Epithelial cell of esophagus (primary cell): ENCODE measurements around the gene ATXN7L2.
"Not testable (repeated sequence)": the region's sequence is repeated elsewhere in the genome, so short reads cannot be mapped to it uniquely, and the experiment has no call there.

ENCODE experiments used
- DNase-seq: peaks from one replicate; pipeline ENCODE4 v3.0.0; 2010; ENCODE audit warnings: low read depth
- H3K4me3 ChIP-seq: 2 replicates; pipeline ENCODE4 v1.5.1; 2011; ENCODE audit warnings: mild to moderate bottlenecking, low read length, control low read depth
- CTCF ChIP-seq: IDR thresholded peaks from 2 replicates; pipeline ENCODE4 v1.5.1; 2011; ENCODE audit warnings: low read depth, mild to moderate bottlenecking, low read length, control low read depth, inconsistent platforms; ENCODE audit not compliant: insufficient read depth; ENCODE audit errors: missing control alignments

The ATXN7L2 gene

GRCh38 chr1:109468061-109468460, 15.6 kb upstream of the ATXN7L2 start:
- no peak for DNase-seq
- no peak for TF ChIP-seq CTCF
- no peak overlapping the region for H3K4me3 ChIP-seq

GRCh38 chr1:109468903-109469302, 14.8 kb upstream of the ATXN7L2 start:
- DNase-seq, result no peak
- no peak overlapping the region for H3K4me3 ChIP-seq
- TF ChIP-seq CTCF, result no peak

GRCh38 chr1:109470245-109470644, 13.5 kb upstream of the ATXN7L2 start:
- TF ChIP-seq CTCF, result no peak
- H3K4me3 ChIP-seq, result no peak overlapping the region
- no peak for DNase-seq

DNA sequence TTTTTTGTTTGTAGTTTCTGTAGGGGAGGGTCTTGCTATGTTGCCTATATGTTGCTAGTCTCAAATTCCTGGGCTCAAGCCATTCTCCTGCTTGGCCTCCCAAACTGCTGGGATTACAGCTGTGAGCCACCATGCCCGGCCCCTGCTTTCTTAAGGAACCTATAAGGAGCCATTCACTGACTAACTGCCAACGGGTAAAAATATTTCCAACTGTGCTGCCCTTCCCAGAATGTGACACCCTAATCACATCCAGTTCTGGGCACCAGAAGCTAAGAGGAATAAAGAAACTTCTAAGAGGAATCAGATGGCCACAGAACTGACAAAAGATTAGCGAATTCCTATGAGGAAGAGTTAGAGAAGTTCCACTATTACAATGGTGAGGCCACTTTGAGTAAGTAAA, 10.9 kb upstream of the ATXN7L2 start:
- DNase-seq, result no peak
- TF ChIP-seq CTCF, result no peak
- no peak overlapping the region for H3K4me3 ChIP-seq

GRCh38 chr1:109473284-109474057, 10.2 kb upstream of the ATXN7L2 start:
- not testable (repeated sequence) for DNase-seq, H3K4me3 ChIP-seq

DNA sequence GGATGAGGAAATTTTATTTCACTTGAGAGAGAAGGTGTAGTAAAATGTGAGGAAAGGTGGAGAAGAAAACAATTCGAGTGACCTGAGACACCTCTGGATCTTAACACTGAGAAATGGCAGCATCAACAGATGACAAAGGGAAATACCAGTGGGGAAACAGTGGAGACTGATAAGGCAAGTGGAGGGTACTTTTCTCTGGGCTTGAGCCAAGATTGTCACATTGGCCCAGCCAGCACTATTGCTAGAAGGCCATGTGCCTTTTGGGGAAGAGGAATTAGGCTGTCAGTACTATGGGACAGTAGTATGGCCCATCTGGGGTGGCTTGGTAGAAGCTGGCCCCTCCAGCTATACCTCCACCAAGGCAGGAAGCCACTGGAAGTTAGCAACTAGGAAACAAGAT, 9.0 kb upstream of the ATXN7L2 start:
- H3K4me3 ChIP-seq, result no peak overlapping the region
- DNase-seq, result no peak
- no peak for TF ChIP-seq CTCF

DNA sequence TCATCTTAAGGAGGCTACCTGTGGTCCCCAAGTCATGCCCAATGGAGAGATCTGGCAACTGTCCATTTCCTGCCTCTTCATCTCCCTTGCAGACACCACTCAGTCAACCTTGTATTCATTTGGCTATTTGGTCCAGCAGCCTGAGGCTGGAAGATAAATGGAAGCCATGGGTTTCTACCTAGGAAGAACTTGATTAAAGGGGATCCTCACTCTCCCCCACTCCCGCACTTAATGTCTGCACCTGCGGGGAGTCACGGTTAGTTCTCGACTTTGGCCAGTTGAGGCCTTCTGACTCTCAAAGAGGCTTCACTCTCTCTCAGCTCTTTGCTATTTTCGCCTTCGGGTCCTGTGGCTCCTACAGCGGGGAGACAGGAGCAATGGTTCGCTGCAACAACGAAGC, 8.4 kb upstream of the ATXN7L2 start:
- no peak overlapping the region for H3K4me3 ChIP-seq
- no peak for TF ChIP-seq CTCF
- DNase-seq, result no peak
